HepG2 (cell line): ENCODE results near the gene LBX2. TPM values are rescaled to one million over a fixed set of nuclear protein-coding genes. Genes with fewer than 3 reads are reported as not detected.
A peak's percentile ranks its signal among the peaks of the same experiment; 100 is the strongest.

Source experiments
- AGO2 ChIP-seq: fragments of 200-400 bp; formaldehyde crosslinking; optimal IDR thresholded peaks from 2 replicates; pipeline ENCODE3; 2017; ENCODE audit warnings: mild to moderate bottlenecking, low read depth, low read length, moderate library complexity
- ATF7 ChIP-seq, 2 experiments: fragments of 450-650 bp in 1 of 2; sonication (generic) in 1 of 2; formaldehyde crosslinking in 1 of 2; IDR thresholded peaks; 2 replicates each; pipeline versions ENCODE4 v1.4.0 to v1.6.1; 2016 to 2020; ENCODE audit warnings: antibody characterized with exemption in 1 of 2, mild to moderate bottlenecking in 1 of 2, missing genetic modification reagents in 1 of 2
- MXD4 ChIP-seq: IDR thresholded peaks from 2 replicates; pipeline ENCODE4 v1.6.1; 2016; ENCODE audit warnings: mild to moderate bottlenecking, missing biosample characterization, missing genetic modification reagents
- SP2 ChIP-seq: sonication (generic); formaldehyde crosslinking; IDR thresholded peaks from 2 replicates; pipeline ENCODE4 v1.5.1; 2020; ENCODE audit warnings: mild to moderate bottlenecking, missing genetic modification reagents
- TBP ChIP-seq: sonication (generic); formaldehyde crosslinking; IDR thresholded peaks from 2 replicates; pipeline ENCODE4 v1.5.0; 2020; ENCODE audit warnings: missing genetic modification reagents
- ZFP1 ChIP-seq: IDR thresholded peaks from 2 replicates; pipeline ENCODE4 v1.6.1; 2016
- ZKSCAN1 ChIP-seq: fragments of 150-350 bp; IDR thresholded peaks from 2 replicates; pipeline ENCODE4 v1.6.1; 2014; ENCODE audit warnings: low read length
- ZKSCAN8 ChIP-seq: IDR thresholded peaks from 2 replicates; pipeline ENCODE4 v1.6.1; 2016; ENCODE audit warnings: borderline replicate concordance, missing genetic modification reagents, missing compliant biosample characterization
- ZNF768 ChIP-seq: sonication (generic); formaldehyde crosslinking; IDR thresholded peaks from 2 replicates; pipeline ENCODE4 v1.4.0; 2020; ENCODE audit warnings: missing genetic modification reagents
- polyA plus RNA-seq, 8 experiments: library from polyadenylated mRNA; depleted of rRNA in 3 of 8; stranded (reverse) in 7 of 8; unstranded in 1 of 8; fragments of >200 nt; fragmentation: Illumina TruSeq in 4 of 8; extraction: Trizol in 4 of 8; gene quantifications; 2 replicates each; pipeline versions ENCODE4 v1.2.1 to v1.2.3, GENCODE V29; 2011 to 2016; ENCODE audit warnings: low read depth in 4 of 8, missing spikeins in 1 of 8, mixed read lengths in 1 of 8; ENCODE audit not compliant: insufficient read depth in 1 of 8
- total RNA-seq, 5 experiments: library from RNA; depleted of rRNA; stranded (reverse); fragments of >200 nt; fragmentation: Illumina TruSeq; extraction: Trizol; gene quantifications; 2 replicates each; pipeline ENCODE4 v1.2.3, GENCODE V29; 2016; ENCODE audit warnings: low read depth in 1 of 5
- TF ChIP-seq, protein P1 (sequence below): sonication (generic); formaldehyde crosslinking; IDR thresholded peaks from 2 replicates; pipeline ENCODE4 v1.8.1; 2023; ENCODE audit warnings: mild to moderate bottlenecking, inconsistent platforms, moderate library complexity, missing genetic modification reagents, borderline replicate concordance
- TF ChIP-seq, protein P2 (sequence below): sonication (generic); formaldehyde crosslinking; IDR thresholded peaks from 2 replicates; pipeline ENCODE4 v1.4.0; 2020; ENCODE audit warnings: missing genetic modification reagents, borderline replicate concordance
- TF ChIP-seq, protein P3 (sequence below): sonication (generic); formaldehyde crosslinking; IDR thresholded peaks from 2 replicates; pipeline ENCODE4 v1.8.1; 2023; ENCODE audit warnings: mild to moderate bottlenecking, missing genetic modification reagents
- TF ChIP-seq, protein P4 (sequence below): sonication (generic); formaldehyde crosslinking; IDR thresholded peaks from 2 replicates; pipeline ENCODE4 v1.5.0; 2020; ENCODE audit warnings: mild to moderate bottlenecking, missing genetic modification reagents
- TF ChIP-seq, protein P5 (sequence below): sonication (generic); formaldehyde crosslinking; IDR thresholded peaks from 2 replicates; pipeline ENCODE4 v1.4.0; 2020; ENCODE audit warnings: missing genetic modification reagents
- TF ChIP-seq, protein P6 (sequence below): sonication (generic); formaldehyde crosslinking; IDR thresholded peaks from 2 replicates; pipeline ENCODE4 v1.4.0; 2020; ENCODE audit warnings: missing genetic modification reagents

Gene LBX2
- total and polyA plus RNA-seq, 2 of the 13 experiments (the other 11 are each of a cell fraction or from before 2014, with no cell fraction given): 6.4 to 8.1 TPM

DNA sequence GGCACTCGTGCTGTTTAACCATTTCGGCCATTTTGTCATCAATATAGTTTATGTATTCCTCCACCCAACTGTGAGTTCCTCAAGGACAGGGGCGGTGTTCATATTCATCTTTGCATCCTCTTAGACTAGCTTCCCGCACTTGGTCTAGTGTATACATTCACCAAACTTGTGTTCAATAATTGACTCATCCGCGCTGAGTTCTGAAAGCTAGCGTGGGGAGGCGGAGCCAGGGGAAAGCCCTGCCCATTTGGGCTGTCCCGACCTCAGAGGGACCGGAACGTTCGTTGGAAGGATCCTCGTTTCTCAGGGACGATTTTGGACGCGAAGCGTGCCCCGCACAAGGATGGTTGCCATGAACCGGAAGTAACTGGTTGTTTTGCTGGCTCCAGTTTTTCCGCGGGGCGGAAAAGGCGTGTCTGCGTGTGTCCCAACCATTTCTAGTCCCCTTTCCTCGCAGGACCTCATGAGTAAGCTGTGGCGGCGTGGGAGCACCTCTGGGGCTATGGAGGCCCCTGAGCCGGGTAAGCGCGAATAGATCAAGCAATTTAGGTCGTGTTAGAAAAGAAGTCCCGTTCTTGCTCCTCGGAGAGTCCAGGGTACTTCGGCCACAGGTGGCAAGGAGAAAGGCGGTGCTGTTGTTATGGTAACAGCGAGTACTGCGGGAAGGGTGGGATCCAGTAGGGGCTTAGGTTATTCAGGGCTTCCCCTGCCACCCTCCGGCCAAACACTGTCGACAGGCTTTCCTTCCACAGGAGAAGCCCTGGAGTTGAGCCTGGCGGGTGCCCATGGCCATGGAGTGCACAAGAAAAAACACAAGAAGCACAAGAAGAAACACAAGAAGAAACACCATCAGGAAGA, 44.5 kb downstream of the LBX2 start, which contains the start of gene INO80B (continued):
- TF ChIP-seq, protein P1, sequence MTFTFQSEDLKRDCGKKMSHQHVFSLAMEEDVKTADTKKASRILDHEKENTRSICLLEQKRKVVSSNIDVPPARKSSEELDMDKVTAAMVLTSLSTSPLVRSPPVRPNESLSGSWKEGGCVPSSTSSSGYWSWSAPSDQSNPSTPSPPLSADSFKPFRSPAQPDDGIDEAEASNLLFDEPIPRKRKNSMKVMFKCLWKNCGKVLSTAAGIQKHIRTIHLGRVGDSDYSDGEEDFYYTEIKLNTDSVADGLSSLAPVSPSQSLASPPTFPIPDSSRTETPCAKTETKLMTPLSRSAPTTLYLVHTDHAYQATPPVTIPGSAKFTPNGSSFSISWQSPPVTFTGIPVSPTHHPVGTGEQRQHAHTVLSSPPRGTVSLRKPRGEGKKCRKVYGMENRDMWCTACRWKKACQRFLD (CRISPR knock-in tag): 0 out of 2 replicates have a peak, but pooled peaks have one; percentile 82
- TF ChIP-seq ZFP1: peak; percentile 88
- TF ChIP-seq ATF7 (IDR thresholded peaks at IDR 0.05): no peak
- TF ChIP-seq ATF7 (CRISPR knock-in tag; IDR thresholded peaks at IDR 0.05): peak; percentile 64
- peak; percentile 79; the same call in 1 of the 2 replicates for TF ChIP-seq MXD4 (CRISPR knock-in tag)
- TF ChIP-seq, protein P2, sequence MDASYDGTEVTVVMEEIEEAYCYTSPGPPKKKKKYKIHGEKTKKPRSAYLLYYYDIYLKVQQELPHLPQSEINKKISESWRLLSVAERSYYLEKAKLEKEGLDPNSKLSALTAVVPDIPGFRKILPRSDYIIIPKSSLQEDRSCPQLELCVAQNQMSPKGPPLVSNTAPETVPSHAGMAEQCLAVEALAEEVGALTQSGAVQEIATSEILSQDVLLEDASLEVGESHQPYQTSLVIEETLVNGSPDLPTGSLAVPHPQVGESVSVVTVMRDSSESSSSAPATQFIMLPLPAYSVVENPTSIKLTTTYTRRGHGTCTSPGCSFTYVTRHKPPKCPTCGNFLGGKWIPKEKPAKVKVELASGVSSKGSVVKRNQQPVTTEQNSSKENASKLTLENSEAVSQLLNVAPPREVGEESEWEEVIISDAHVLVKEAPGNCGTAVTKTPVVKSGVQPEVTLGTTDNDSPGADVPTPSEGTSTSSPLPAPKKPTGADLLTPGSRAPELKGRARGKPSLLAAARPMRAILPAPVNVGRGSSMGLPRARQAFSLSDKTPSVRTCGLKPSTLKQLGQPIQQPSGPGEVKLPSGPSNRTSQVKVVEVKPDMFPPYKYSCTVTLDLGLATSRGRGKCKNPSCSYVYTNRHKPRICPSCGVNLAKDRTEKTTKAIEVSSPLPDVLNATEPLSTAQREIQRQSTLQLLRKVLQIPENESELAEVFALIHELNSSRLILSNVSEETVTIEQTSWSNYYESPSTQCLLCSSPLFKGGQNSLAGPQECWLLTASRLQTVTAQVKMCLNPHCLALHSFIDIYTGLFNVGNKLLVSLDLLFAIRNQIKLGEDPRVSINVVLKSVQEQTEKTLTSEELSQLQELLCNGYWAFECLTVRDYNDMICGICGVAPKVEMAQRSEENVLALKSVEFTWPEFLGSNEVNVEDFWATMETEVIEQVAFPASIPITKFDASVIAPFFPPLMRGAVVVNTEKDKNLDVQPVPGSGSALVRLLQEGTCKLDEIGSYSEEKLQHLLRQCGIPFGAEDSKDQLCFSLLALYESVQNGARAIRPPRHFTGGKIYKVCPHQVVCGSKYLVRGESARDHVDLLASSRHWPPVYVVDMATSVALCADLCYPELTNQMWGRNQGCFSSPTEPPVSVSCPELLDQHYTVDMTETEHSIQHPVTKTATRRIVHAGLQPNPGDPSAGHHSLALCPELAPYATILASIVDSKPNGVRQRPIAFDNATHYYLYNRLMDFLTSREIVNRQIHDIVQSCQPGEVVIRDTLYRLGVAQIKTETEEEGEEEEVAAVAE: peak; percentile 98
- TF ChIP-seq, protein P3, sequence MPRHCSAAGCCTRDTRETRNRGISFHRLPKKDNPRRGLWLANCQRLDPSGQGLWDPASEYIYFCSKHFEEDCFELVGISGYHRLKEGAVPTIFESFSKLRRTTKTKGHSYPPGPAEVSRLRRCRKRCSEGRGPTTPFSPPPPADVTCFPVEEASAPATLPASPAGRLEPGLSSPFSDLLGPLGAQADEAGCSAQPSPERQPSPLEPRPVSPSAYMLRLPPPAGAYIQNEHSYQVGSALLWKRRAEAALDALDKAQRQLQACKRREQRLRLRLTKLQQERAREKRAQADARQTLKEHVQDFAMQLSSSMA (CRISPR knock-in tag): 0 out of 2 replicates have a peak, but pooled peaks have one; percentile 71
- TF ChIP-seq SP2: peak; percentile 82
- TF ChIP-seq, protein P4, sequence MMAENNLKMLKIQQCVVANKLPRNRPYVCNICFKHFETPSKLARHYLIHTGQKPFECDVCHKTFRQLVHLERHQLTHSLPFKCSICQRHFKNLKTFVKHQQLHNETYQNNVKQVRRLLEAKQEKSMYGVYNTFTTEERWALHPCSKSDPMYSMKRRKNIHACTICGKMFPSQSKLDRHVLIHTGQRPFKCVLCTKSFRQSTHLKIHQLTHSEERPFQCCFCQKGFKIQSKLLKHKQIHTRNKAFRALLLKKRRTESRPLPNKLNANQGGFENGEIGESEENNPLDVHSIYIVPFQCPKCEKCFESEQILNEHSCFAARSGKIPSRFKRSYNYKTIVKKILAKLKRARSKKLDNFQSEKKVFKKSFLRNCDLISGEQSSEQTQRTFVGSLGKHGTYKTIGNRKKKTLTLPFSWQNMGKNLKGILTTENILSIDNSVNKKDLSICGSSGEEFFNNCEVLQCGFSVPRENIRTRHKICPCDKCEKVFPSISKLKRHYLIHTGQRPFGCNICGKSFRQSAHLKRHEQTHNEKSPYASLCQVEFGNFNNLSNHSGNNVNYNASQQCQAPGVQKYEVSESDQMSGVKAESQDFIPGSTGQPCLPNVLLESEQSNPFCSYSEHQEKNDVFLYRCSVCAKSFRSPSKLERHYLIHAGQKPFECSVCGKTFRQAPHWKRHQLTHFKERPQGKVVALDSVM (CRISPR knock-in tag): peak; percentile 68
- TF ChIP-seq, protein P5, sequence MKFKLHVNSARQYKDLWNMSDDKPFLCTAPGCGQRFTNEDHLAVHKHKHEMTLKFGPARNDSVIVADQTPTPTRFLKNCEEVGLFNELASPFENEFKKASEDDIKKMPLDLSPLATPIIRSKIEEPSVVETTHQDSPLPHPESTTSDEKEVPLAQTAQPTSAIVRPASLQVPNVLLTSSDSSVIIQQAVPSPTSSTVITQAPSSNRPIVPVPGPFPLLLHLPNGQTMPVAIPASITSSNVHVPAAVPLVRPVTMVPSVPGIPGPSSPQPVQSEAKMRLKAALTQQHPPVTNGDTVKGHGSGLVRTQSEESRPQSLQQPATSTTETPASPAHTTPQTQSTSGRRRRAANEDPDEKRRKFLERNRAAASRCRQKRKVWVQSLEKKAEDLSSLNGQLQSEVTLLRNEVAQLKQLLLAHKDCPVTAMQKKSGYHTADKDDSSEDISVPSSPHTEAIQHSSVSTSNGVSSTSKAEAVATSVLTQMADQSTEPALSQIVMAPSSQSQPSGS: peak; percentile 97
- peak; percentile 98 for TF ChIP-seq ZKSCAN8 (CRISPR knock-in tag)
- TF ChIP-seq ZNF768 (CRISPR knock-in tag): peak; percentile 79
- TF ChIP-seq ZKSCAN1: peak; percentile 43; the same call in 1 of the 2 replicates
- no peak for TF ChIP-seq TBP
- no peak for TF ChIP-seq AGO2
- TF ChIP-seq, protein P6, sequence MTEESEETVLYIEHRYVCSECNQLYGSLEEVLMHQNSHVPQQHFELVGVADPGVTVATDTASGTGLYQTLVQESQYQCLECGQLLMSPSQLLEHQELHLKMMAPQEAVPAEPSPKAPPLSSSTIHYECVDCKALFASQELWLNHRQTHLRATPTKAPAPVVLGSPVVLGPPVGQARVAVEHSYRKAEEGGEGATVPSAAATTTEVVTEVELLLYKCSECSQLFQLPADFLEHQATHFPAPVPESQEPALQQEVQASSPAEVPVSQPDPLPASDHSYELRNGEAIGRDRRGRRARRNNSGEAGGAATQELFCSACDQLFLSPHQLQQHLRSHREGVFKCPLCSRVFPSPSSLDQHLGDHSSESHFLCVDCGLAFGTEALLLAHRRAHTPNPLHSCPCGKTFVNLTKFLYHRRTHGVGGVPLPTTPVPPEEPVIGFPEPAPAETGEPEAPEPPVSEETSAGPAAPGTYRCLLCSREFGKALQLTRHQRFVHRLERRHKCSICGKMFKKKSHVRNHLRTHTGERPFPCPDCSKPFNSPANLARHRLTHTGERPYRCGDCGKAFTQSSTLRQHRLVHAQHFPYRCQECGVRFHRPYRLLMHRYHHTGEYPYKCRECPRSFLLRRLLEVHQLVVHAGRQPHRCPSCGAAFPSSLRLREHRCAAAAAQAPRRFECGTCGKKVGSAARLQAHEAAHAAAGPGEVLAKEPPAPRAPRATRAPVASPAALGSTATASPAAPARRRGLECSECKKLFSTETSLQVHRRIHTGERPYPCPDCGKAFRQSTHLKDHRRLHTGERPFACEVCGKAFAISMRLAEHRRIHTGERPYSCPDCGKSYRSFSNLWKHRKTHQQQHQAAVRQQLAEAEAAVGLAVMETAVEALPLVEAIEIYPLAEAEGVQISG (CRISPR knock-in tag): peak; percentile 97
